Smooth muscle cell (in vitro differentiated cells): ENCODE results near the gene SLC35F6. TPM values are rescaled to one million over a fixed set of nuclear protein-coding genes. Genes with fewer than 3 reads are reported as not detected.
A peak's percentile ranks its signal among the peaks of the same experiment; 100 is the strongest.

Experiments used
- DNase-seq: peaks from one replicate; lab custom pipeline; 2025; ENCODE audit not compliant: unreplicated experiment; lab: John Stamatoyannopoulos, UW
- H2AFZ ChIP-seq: fragments of 200-600 bp; sonication (generic); 2 replicates; pipeline ENCODE4 v1.6.0; 2016; ENCODE audit warnings: antibody characterized with exemption, low read depth, mild to moderate bottlenecking
- H3F3A ChIP-seq: fragments of 200-600 bp; sonication (generic); 2 replicates; pipeline ENCODE4 v1.6.0; 2017; ENCODE audit warnings: antibody characterized with exemption, low read depth
- H3K27ac ChIP-seq: fragments of 200-600 bp; sonication (generic); 2 replicates; pipeline ENCODE4 v1.5.1; 2016; ENCODE audit warnings: low read depth, mild to moderate bottlenecking
- H3K27me3 ChIP-seq: fragments of 200-600 bp; sonication (generic); 2 replicates; pipeline ENCODE4 v1.6.1; 2016; ENCODE audit warnings: low read depth, mild to moderate bottlenecking
- H3K36me3 ChIP-seq: fragments of 200-600 bp; sonication (generic); 2 replicates; pipeline ENCODE4 v1.5.1; 2016; ENCODE audit warnings: low read depth
- H3K4me1 ChIP-seq: fragments of 200-600 bp; sonication (generic); 2 replicates; pipeline ENCODE4 v1.5.1; 2016; ENCODE audit warnings: low read depth
- H3K4me2 ChIP-seq: fragments of 200-600 bp; sonication (generic); 2 replicates; pipeline ENCODE4 v1.6.0; 2016; ENCODE audit warnings: mild to moderate bottlenecking
- H3K4me3 ChIP-seq: fragments of 200-600 bp; sonication (generic); 2 replicates; pipeline ENCODE4 v1.5.1; 2016; ENCODE audit warnings: mild to moderate bottlenecking
- H3K79me2 ChIP-seq: fragments of 200-600 bp; sonication (generic); 2 replicates; pipeline ENCODE4 v1.6.0; 2016; ENCODE audit warnings: low read depth, mild to moderate bottlenecking
- H3K9ac ChIP-seq: fragments of 200-600 bp; sonication (generic); 2 replicates; pipeline ENCODE4 v1.6.0; 2016; ENCODE audit warnings: low read depth
- H3K9me3 ChIP-seq: fragments of 200-600 bp; sonication (generic); replicated peaks from 2 replicates; pipeline ENCODE4 v1.5.1; 2016; ENCODE audit warnings: low read depth
- H4K20me1 ChIP-seq: fragments of 200-600 bp; sonication (generic); 2 replicates; pipeline ENCODE4 v1.6.0; 2016; ENCODE audit warnings: low read depth
- WGBS: methylation state at CpG from one replicate; pipeline ENCODE4 v1.1.7; 2016; ENCODE audit warnings: low lambda C conversion rate; 5-methylcytosine and 5-hydroxymethylcytosine counted together
- polyA plus RNA-seq: library from polyadenylated mRNA; unstranded; fragments of >200 nt; fragmentation: Nextera tagmentation; extraction: Ambion mirVana; gene quantifications from 2 replicates; pipeline ENCODE4 v1.2.1, GENCODE V29; 2016
- total RNA-seq: library from RNA; depleted of rRNA; stranded (reverse); fragments of >200 nt; gene quantifications from 2 replicates; pipeline ENCODE4 v1.2.3, GENCODE V29; 2014
- TF ChIP-seq, protein P1 (sequence below): fragments of 200-600 bp; sonication (generic); IDR thresholded peaks from 2 replicates; pipeline ENCODE4 v1.5.1; 2017; ENCODE audit warnings: borderline replicate concordance, mild to moderate bottlenecking, antibody characterized with exemption; ENCODE audit not compliant: insufficient read depth, poor library complexity, severe bottlenecking

Gene SLC35F6
- total and polyA plus RNA-seq, 2 experiments from 2014 or later: 16.9 to 19.2 TPM

DNA sequence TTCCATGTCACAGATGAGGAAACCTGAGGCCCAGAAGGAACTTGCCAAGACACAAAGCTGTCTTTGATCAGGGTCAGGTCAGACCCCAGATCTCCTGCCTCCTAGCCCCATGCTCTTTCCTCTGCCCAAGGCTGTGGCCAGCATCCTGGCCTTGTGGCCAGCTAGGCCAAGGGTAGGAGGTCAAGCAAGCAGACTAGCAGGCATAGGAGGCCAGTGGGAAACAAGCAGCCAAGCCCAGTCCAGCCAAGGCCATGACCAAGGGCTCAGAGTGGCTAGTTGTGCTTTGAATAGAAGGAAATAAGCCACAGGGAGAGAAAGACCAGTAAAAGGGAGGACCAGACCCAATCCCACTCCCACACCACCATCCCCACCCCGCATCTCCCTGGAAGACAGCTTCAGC is 41.2 kb upstream of the SLC35F6 start:
- Histone ChIP-seq H4K20me1 (no peaks in the 10 kb centered on the region), H3K9ac (no peak overlapping the region), H3K27ac (peak overlapping the region; percentile 79), H3K4me2 (no peak overlapping the region), H3K4me1 (peaks cover 8% of the 10 kb centered on the region), H3K79me2 (no peaks in the 10 kb centered on the region), H3K36me3 (no peaks in the 10 kb centered on the region), H3K4me3 (no peak overlapping the region), H2AFZ (no peak overlapping the region), H3K27me3 (no peaks in the 10 kb centered on the region), H3F3A (no peaks in the 10 kb centered on the region), H3K9me3 (no peaks in the 10 kb centered on the region)
- WGBS: 100% methylated on average over 1 of the region's 1 CpG
- no peak for DNase-seq
- TF ChIP-seq, protein P1, sequence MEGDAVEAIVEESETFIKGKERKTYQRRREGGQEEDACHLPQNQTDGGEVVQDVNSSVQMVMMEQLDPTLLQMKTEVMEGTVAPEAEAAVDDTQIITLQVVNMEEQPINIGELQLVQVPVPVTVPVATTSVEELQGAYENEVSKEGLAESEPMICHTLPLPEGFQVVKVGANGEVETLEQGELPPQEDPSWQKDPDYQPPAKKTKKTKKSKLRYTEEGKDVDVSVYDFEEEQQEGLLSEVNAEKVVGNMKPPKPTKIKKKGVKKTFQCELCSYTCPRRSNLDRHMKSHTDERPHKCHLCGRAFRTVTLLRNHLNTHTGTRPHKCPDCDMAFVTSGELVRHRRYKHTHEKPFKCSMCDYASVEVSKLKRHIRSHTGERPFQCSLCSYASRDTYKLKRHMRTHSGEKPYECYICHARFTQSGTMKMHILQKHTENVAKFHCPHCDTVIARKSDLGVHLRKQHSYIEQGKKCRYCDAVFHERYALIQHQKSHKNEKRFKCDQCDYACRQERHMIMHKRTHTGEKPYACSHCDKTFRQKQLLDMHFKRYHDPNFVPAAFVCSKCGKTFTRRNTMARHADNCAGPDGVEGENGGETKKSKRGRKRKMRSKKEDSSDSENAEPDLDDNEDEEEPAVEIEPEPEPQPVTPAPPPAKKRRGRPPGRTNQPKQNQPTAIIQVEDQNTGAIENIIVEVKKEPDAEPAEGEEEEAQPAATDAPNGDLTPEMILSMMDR: no peak

DNA sequence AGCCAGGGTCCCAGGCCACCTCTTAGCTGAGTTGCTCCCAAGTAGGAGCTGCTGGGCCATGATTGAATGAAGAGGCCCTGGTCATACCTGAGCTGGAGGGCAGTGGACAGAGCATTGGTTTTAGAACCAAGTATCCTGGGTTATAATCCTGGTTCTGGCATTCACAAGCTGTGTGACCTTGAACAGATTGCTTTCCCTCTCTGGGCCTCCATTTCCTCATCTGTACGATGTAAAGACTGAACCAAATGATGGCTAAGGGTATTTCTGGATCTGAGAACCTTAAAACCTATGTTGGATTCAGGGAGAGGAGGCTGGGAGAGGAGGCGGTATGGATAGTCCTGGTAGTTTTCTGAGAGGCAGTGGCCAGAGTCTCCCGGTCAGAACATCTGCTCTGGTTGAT is 40.6 kb upstream of the SLC35F6 start:
- H3K36me3 ChIP-seq: no peaks in the 10 kb centered on the region
- H3K27me3 ChIP-seq: no peaks in the 10 kb centered on the region
- no peaks in the 10 kb centered on the region for H3F3A ChIP-seq
- H3K27ac ChIP-seq: peak overlapping the region; percentile 79
- 88% methylated on average over 3 of the region's 3 CpGs for WGBS
- H3K4me2 ChIP-seq: peak overlapping the region; percentile 8
- H4K20me1 ChIP-seq: no peaks in the 10 kb centered on the region
- H3K9me3 ChIP-seq: no peaks in the 10 kb centered on the region
- no peak for DNase-seq
- TF ChIP-seq, protein P1: no peak
- no peak overlapping the region for H3K4me3 ChIP-seq
- H3K79me2 ChIP-seq: no peaks in the 10 kb centered on the region
- H3K4me1 ChIP-seq: peaks cover 8% of the 10 kb centered on the region
- H2AFZ ChIP-seq: no peak overlapping the region
- H3K9ac ChIP-seq: peak overlapping the region; percentile 31

DNA sequence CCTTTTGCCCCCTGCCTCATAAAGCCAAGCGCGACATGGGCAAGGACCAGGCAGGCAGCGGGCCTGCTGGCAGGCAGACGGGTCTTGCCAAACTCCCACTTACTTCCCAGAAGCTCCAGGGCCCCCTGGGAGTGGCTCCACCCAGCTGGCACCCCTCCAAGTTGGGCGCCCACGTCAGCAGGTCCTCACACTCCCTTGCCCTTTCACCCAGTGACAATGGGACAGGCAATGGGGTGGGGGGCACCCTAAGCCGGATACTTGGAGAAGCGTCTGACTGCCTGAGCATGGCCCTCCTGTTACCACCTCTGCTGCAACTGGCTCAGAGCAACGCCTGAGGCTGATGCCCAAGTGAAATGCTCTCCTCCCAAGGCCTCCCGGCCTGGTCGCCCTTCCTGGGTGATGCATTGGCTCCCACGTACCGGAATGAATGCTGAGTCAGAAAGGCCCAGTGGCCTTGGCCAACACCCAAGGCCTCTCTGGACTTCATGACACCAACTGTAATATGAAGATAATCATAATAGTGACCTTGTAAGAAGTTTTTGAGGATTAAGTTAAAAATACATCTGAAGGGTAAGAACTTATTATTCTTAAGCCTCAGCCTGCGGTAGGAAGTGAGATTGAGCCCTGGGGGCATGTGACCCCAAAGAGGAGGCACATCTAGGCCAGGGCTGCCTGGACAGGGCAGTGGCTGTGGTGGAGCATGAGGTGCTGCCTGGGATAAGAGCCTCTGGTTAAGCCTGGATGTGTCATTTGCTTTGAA is 39.9 kb upstream of the SLC35F6 start:
- Histone ChIP-seq H3K4me2 (peak overlapping the region; percentile 8), H4K20me1 (no peaks in the 10 kb centered on the region), H3K4me3 (no peak overlapping the region), H3K27ac (peak overlapping the region; percentile 79), H3K9me3 (no peaks in the 10 kb centered on the region), H3K79me2 (no peaks in the 10 kb centered on the region), H3K36me3 (no peaks in the 10 kb centered on the region), H3K9ac (peak overlapping the region; percentile 31), H2AFZ (no peak overlapping the region), H3K27me3 (no peaks in the 10 kb centered on the region), H3K4me1 (peaks cover 8% of the 10 kb centered on the region), H3F3A (no peaks in the 10 kb centered on the region)
- TF ChIP-seq, protein P1: no peak
- DNase-seq: peak; percentile 54
- WGBS: 52% methylated on average over 14 of the region's 14 CpGs
